Keratinocyte (primary cell): ENCODE data around the gene MRPL10. TPM values are rescaled to one million over a fixed set of nuclear protein-coding genes. Genes with fewer than 3 reads are reported as not detected.

ENCODE experiments used
- DNase-seq: peaks from one replicate; pipeline ENCODE4 v3.0.0-alpha.2; 2011; ENCODE audit warnings: low read depth, missing footprints, low spot score
- FAIRE-seq: peaks from 2 replicates; lab custom pipeline; 2011; peaks lifted over from hg19 to GRCh38; lab: Jason Lieb, UNC
- H2AFZ ChIP-seq: 2 replicates; pipeline ENCODE4 v1.6.0; 2012; ENCODE audit warnings: low read length, control low read depth, inconsistent platforms; ENCODE audit not compliant: control insufficient read depth
- H3K27ac ChIP-seq: 2 replicates; pipeline ENCODE4 v1.5.1; 2011; ENCODE audit warnings: low read length; ENCODE audit not compliant: control insufficient read depth, insufficient read depth
- H3K27me3 ChIP-seq: 3 replicates; pipeline ENCODE4 v1.6.0; 2011; ENCODE audit warnings: low read length; ENCODE audit not compliant: control insufficient read depth, insufficient read depth; ENCODE audit errors: extremely low read depth
- H3K36me3 ChIP-seq, 2 experiments: 2 replicates in 1 of 2; 3 replicates in 1 of 2; pipeline ENCODE4 v1.5.1; 2011; ENCODE audit warnings: low read length in 2 of 2, mild to moderate bottlenecking in 1 of 2; ENCODE audit not compliant: control insufficient read depth in 2 of 2, insufficient read depth in 2 of 2; ENCODE audit errors: extremely low read depth in 1 of 2
- H3K4me1 ChIP-seq: 3 replicates; pipeline ENCODE4 v1.5.1; 2011; ENCODE audit warnings: low read length; ENCODE audit not compliant: control insufficient read depth, insufficient read depth; ENCODE audit errors: extremely low read depth
- H3K4me2 ChIP-seq: 3 replicates; pipeline ENCODE4 v1.6.0; 2011; ENCODE audit warnings: low read depth, low read length; ENCODE audit not compliant: control insufficient read depth, insufficient read depth; ENCODE audit errors: extremely low read depth
- H3K4me3 ChIP-seq, 3 experiments: fragments of 200-600 bp in 1 of 3; sonication (generic) in 1 of 3; 2 replicates in 2 of 3; 3 replicates in 1 of 3; pipeline ENCODE4 v1.5.1; 2011 to 2016; ENCODE audit warnings: low read length in 3 of 3, mild to moderate bottlenecking in 3 of 3, control low read depth in 2 of 3, inconsistent platforms in 1 of 3, low read depth in 1 of 3, mixed read lengths in 1 of 3, mixed run types in 1 of 3, moderate library complexity in 1 of 3; ENCODE audit not compliant: control insufficient read depth in 2 of 3, insufficient read depth in 2 of 3; ENCODE audit errors: extremely low read depth in 1 of 3
- H3K79me2 ChIP-seq: 2 replicates; pipeline ENCODE4 v1.6.0; 2012; ENCODE audit warnings: low read length; ENCODE audit not compliant: control insufficient read depth, insufficient read depth
- H3K9ac ChIP-seq: 3 replicates; pipeline ENCODE4 v1.6.0; 2011; ENCODE audit warnings: low read length; ENCODE audit not compliant: control insufficient read depth, insufficient read depth; ENCODE audit errors: extremely low read depth
- H3K9me1 ChIP-seq: 3 replicates; pipeline ENCODE4 v1.6.0; 2011; ENCODE audit warnings: low read length; ENCODE audit not compliant: control insufficient read depth, insufficient read depth; ENCODE audit errors: extremely low read depth
- H3K9me3 ChIP-seq: 2 replicates; pipeline ENCODE4 v1.5.1; 2012; ENCODE audit warnings: low read depth, low read length; ENCODE audit not compliant: control insufficient read depth
- H4K20me1 ChIP-seq: 3 replicates; pipeline ENCODE4 v1.6.0; 2011; ENCODE audit warnings: low read length; ENCODE audit not compliant: control insufficient read depth, insufficient read depth; ENCODE audit errors: extremely low read depth
- CTCF ChIP-seq, 3 experiments: IDR thresholded peaks in 1 of 3; conservative IDR thresholded peaks in 1 of 3; optimal IDR thresholded peaks in 1 of 3; 2 replicates in 2 of 3; 3 replicates in 1 of 3; pipeline versions ENCODE3 to v1.5.1; 2011; ENCODE audit warnings: low read length in 3 of 3, mild to moderate bottlenecking in 3 of 3, moderate library complexity in 2 of 3, control low read depth in 1 of 3, inconsistent platforms in 1 of 3; ENCODE audit not compliant: insufficient read depth in 2 of 3; ENCODE audit errors: extremely low read depth in 1 of 3
- EZH2 ChIP-seq: IDR thresholded peaks from one replicate; pipeline ENCODE4 v1.6.1; 2012; ENCODE audit warnings: inconsistent platforms, mild to moderate bottlenecking, low read length, moderate library complexity
- dilution Hi-C: fragments of 300-500 bp; cut with MboI; formaldehyde crosslinking; loops from one replicate; pipeline ENCODE4 v1.7.0; 2020; ENCODE audit warnings: low sequenced_read_pairs; ENCODE audit not compliant: extremely low pct_ligation_motif_present
- polyA plus RNA-seq, 5 experiments: library from polyadenylated mRNA; depleted of rRNA in 3 of 5; stranded (reverse) in 3 of 5; stranded (forward) in 1 of 5; unstranded in 1 of 5; fragments of >200 nt; gene quantifications; 1 replicate in 1 of 5; 2 replicates in 3 of 5; 3 replicates in 1 of 5; pipeline versions ENCODE4 v1.2.1 to v1.2.3, GENCODE V29; 2011 to 2012; ENCODE audit warnings: missing spikeins in 2 of 5, low read depth in 1 of 5, low replicate concordance in 1 of 5

The MRPL10 gene
- polyA plus RNA-seq, 1 donor (not counting 4 experiments of a cell fraction or from before 2014, with no cell fraction given) = 42.4 TPM

- H3K27me3 ChIP-seq = peaks cover 24% of the 10 kb centered on the region
- TF ChIP-seq CTCF (optimal IDR thresholded peaks at IDR 0.05 in 1 of 3, IDR thresholded peaks at IDR 0.05 in 1 of 3, conservative IDR thresholded peaks at IDR 0.05 in 1 of 3; ENCODE audit: extremely low read depth in 1 of 3, insufficient read depth in 2 of 3, low read length in 3 of 3) (no peak), EZH2 (no peak)
- H3K4me3 ChIP-seq = peak overlapping the region in 1 of 3 experiments; percentile 25
- H3K9me3 ChIP-seq = no peaks in the 10 kb centered on the region
- peak overlapping the region; percentile 36 for H3K9ac ChIP-seq
- no peak for FAIRE-seq
- H4K20me1 ChIP-seq = no peaks in the 10 kb centered on the region
- no peaks in the 10 kb centered on the region for H3K36me3 ChIP-seq
- no peaks in the 10 kb centered on the region for H3K9me1 ChIP-seq
- no peak overlapping the region for H3K27ac ChIP-seq
- dilution Hi-C loops = no loop called here
- H2AFZ ChIP-seq = peak overlapping the region; percentile 55
- no peak for DNase-seq
- H3K4me2 ChIP-seq = peak overlapping the region; percentile 74
- peaks cover 11% of the 10 kb centered on the region for H3K4me1 ChIP-seq
- no peaks in the 10 kb centered on the region for H3K79me2 ChIP-seq
Measured at GRCh38 chr17:47872019-47872650, 40.8 kb upstream of the MRPL10 start.

- Histone ChIP-seq H3K9ac (no peak overlapping the region), H3K4me2 (no peak overlapping the region), H2AFZ (no peak overlapping the region), H3K79me2 (no peaks in the 10 kb centered on the region), H3K9me1 (no peaks in the 10 kb centered on the region), H3K9me3 (no peaks in the 10 kb centered on the region), H3K27ac (no peak overlapping the region), H3K27me3 (peaks cover 24% of the 10 kb centered on the region), H3K4me1 (peaks cover 11% of the 10 kb centered on the region), H3K4me3 (no peak overlapping the region), H4K20me1 (no peaks in the 10 kb centered on the region), H3K36me3 (no peaks in the 10 kb centered on the region)
- TF ChIP-seq CTCF (optimal IDR thresholded peaks at IDR 0.05 in 1 of 3, IDR thresholded peaks at IDR 0.05 in 1 of 3, conservative IDR thresholded peaks at IDR 0.05 in 1 of 3; ENCODE audit: extremely low read depth in 1 of 3, insufficient read depth in 2 of 3, low read length in 3 of 3) = no peak
- TF ChIP-seq EZH2 = no peak
- DNase-seq (no peak), FAIRE-seq (no peak)
- dilution Hi-C loops = no loop called here
Measured at GRCh38 chr17:47871048-47871447, 39.7 kb upstream of the MRPL10 start.
